K562 (cell line): ENCODE results near the gene METTL22. TPM values are rescaled to one million over a fixed set of nuclear protein-coding genes. Genes with fewer than 3 reads are reported as not detected.

Source experiments
- CREBBP ChIP-seq: IDR thresholded peaks from one replicate; pipeline ENCODE4 v1.6.1; 2012; ENCODE audit warnings: low read depth, mild to moderate bottlenecking, control low read depth, inconsistent platforms, low read length
- CREM ChIP-seq: IDR thresholded peaks from 2 replicates; pipeline ENCODE4 v1.6.1; 2014; ENCODE audit warnings: antibody characterized with exemption, low read depth
- E2F4 ChIP-seq: sonication (generic); formaldehyde crosslinking; IDR thresholded peaks from 2 replicates; pipeline ENCODE4 v1.8.0; 2022; ENCODE audit warnings: mild to moderate bottlenecking, low read depth, missing genetic modification reagents
- ELK3 ChIP-seq: fragments of 450-650 bp; formaldehyde crosslinking; IDR thresholded peaks from 2 replicates; pipeline ENCODE4 v1.4.0; 2020; ENCODE audit warnings: mild to moderate bottlenecking
- FOXJ2 ChIP-seq: fragments of 200-800 bp; sonication (Bioruptor generic); IDR thresholded peaks from 2 replicates; pipeline ENCODE4 v1.6.1; 2016; ENCODE audit warnings: missing genetic modification characterization, missing compliant biosample characterization
- FOXK1 ChIP-seq: sonication (generic); formaldehyde crosslinking; IDR thresholded peaks from 2 replicates; pipeline ENCODE4 v1.8.0; 2022; ENCODE audit warnings: missing genetic modification reagents, mild to moderate bottlenecking, borderline replicate concordance
- HOXB6 ChIP-seq: fragments of 250-450 bp; sonication (Bioruptor Pico); IDR thresholded peaks from 2 replicates; pipeline ENCODE4 v1.5.1; 2022; ENCODE audit warnings: mild to moderate bottlenecking, borderline replicate concordance
- ID3 ChIP-seq, 2 experiments: fragments of 250-450 bp in 1 of 2; fragments of 450-650 bp in 1 of 2; sonication (Bioruptor Pico) in 1 of 2; IDR thresholded peaks; 2 replicates each; pipeline versions ENCODE4 v1.6.1 to v1.8.0; 2016 to 2021; ENCODE audit warnings: mild to moderate bottlenecking in 2 of 2, moderate library complexity in 2 of 2, missing compliant biosample characterization in 1 of 2, missing genetic modification characterization in 1 of 2
- IRF2 ChIP-seq: sonication (generic); formaldehyde crosslinking; IDR thresholded peaks from 2 replicates; pipeline ENCODE4 v1.8.1; 2022; ENCODE audit warnings: mild to moderate bottlenecking, missing genetic modification reagents
- KAT7 ChIP-seq: sonication (generic); formaldehyde crosslinking; IDR thresholded peaks from 2 replicates; pipeline ENCODE4 v1.8.0; 2022; ENCODE audit warnings: missing genetic modification reagents, mild to moderate bottlenecking, borderline replicate concordance
- MITF ChIP-seq: IDR thresholded peaks from 2 replicates; pipeline ENCODE4 v1.6.1; 2014; ENCODE audit warnings: antibody characterized with exemption
- NCOA1 ChIP-seq: fragments of 450-650 bp; IDR thresholded peaks from 2 replicates; pipeline ENCODE4 v1.6.1; 2016; ENCODE audit warnings: low read depth
- PHB ChIP-seq: fragments of 250-450 bp; sonication (Bioruptor Pico); IDR thresholded peaks from 2 replicates; pipeline ENCODE4 v1.5.0; 2021
- RHOXF2B ChIP-seq: fragments of 250-450 bp; sonication (Bioruptor Pico); conservative IDR thresholded peaks from 2 replicates; pipeline ENCODE4 v1.5.1; 2021
- SREBF1 ChIP-seq: fragments of 150-350 bp; IDR thresholded peaks from 2 replicates; pipeline ENCODE4 v1.6.1; 2014; ENCODE audit warnings: antibody characterized with exemption, low read depth, low read length, borderline replicate concordance
- U2AF1 ChIP-seq: fragments of 200-400 bp; formaldehyde crosslinking; optimal IDR thresholded peaks from 2 replicates; pipeline ENCODE3; 2017; ENCODE audit warnings: mild to moderate bottlenecking, low read depth, low read length, moderate library complexity
- ZNF23 ChIP-seq: fragments of 250-450 bp; sonication (Bioruptor Pico); IDR thresholded peaks from 2 replicates; pipeline ENCODE4 v1.4.0; 2020; ENCODE audit warnings: mild to moderate bottlenecking
- ZNF507 ChIP-seq: conservative IDR thresholded peaks from 2 replicates; pipeline ENCODE4 v1.6.1; 2017; ENCODE audit warnings: missing genetic modification characterization, missing compliant biosample characterization
- polyA plus RNA-seq, 8 experiments: library from polyadenylated mRNA; depleted of rRNA in 4 of 8; stranded (reverse) in 5 of 8; unstranded in 3 of 8; fragments of >200 nt; fragmentation: Nextera tagmentation in 2 of 8; fragmentation: Illumina TruSeq in 1 of 8; extraction: Ambion mirVana in 2 of 8; extraction: Trizol in 1 of 8; gene quantifications; 2 replicates each; pipeline versions ENCODE4 v1.2.1 to v1.2.3, GENCODE V29; 2011 to 2014; ENCODE audit warnings: inconsistent platforms in 1 of 8, missing spikeins in 1 of 8
- total RNA-seq, 7 experiments: library from RNA; depleted of rRNA in 6 of 7; stranded (reverse); fragments of >200 nt in 6 of 7; fragmentation: Illumina TruSeq in 2 of 7; extraction: Trizol in 2 of 7; gene quantifications; 2 replicates each; pipeline versions ENCODE4 v1.2.1 to v1.2.3, GENCODE V29; 2011 to 2021; ENCODE audit warnings: low replicate concordance in 1 of 7
- TF ChIP-seq, protein P1 (sequence below): fragments of 450-650 bp; IDR thresholded peaks from 2 replicates; pipeline ENCODE4 v1.6.1; 2016; ENCODE audit warnings: borderline replicate concordance

METTL22 gene
- total and polyA plus RNA-seq, 9 of the 15 experiments (the other 6 are each of a cell fraction or from before 2014, with no cell fraction given): 6.9 to 33.2 (median 18.5) TPM

DNA sequence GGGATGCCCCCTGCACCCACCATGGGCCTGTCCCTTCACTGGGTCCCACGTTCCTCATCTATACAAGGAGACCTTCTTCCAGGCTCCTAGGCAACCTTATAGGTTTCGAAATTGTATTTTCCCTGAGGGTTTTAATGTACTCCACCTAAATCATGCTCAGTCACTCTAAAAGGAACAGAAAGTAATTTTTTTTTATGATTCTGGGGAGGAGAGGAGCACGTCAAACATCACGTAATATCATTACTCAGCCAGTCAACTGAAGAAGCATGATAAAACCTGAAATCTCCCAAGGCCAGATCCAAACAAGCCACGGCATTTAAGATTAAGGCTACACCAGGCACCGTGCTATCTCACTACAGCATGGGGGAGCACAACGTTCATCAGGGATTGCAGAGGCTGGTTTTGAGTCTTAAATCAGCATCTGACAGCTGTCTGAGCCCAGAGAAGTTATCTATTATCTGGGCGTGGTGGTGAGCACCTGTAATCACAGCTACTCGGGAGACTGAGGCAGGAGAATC is 27.3 kb upstream of the METTL22 start (continued):
- TF ChIP-seq, protein P1, sequence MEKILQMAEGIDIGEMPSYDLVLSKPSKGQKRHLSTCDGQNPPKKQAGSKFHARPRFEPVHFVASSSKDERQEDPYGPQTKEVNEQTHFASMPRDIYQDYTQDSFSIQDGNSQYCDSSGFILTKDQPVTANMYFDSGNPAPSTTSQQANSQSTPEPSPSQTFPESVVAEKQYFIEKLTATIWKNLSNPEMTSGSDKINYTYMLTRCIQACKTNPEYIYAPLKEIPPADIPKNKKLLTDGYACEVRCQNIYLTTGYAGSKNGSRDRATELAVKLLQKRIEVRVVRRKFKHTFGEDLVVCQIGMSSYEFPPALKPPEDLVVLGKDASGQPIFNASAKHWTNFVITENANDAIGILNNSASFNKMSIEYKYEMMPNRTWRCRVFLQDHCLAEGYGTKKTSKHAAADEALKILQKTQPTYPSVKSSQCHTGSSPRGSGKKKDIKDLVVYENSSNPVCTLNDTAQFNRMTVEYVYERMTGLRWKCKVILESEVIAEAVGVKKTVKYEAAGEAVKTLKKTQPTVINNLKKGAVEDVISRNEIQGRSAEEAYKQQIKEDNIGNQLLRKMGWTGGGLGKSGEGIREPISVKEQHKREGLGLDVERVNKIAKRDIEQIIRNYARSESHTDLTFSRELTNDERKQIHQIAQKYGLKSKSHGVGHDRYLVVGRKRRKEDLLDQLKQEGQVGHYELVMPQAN: no peak
- TF ChIP-seq ID3 (CRISPR knock-in tag; IDR thresholded peaks at IDR 0.05): no peak
- TF ChIP-seq ID3 (tag; IDR thresholded peaks at IDR 0.05): no peak
- TF ChIP-seq U2AF1: no peak
- peak; percentile 70 for TF ChIP-seq CREM
- no peak for TF ChIP-seq CREBBP
- 0 out of 2 replicates have a peak, but pooled peaks have one; percentile 11 for TF ChIP-seq MITF
- TF ChIP-seq PHB (CRISPR knock-in tag): no peak
- no peak for TF ChIP-seq ELK3 (CRISPR knock-in tag)
- no peak for TF ChIP-seq FOXK1
- TF ChIP-seq RHOXF2B (CRISPR knock-in tag): no peak
- TF ChIP-seq ZNF507 (tag): no peak
- no peak for TF ChIP-seq E2F4 (CRISPR knock-in tag)
- no peak for TF ChIP-seq ZNF23
- TF ChIP-seq FOXJ2 (tag): no peak
- TF ChIP-seq SREBF1: no peak
- TF ChIP-seq KAT7 (CRISPR knock-in tag): no peak
- no peak for TF ChIP-seq HOXB6
- TF ChIP-seq IRF2 (CRISPR knock-in tag): no peak
- TF ChIP-seq NCOA1: peak; percentile 60; the same call in 1 of the 2 replicates
